Cortex of kidney (tissue), 1 donor: Measurements from ENCODE around the gene C1QBP.
"Not testable (repeated sequence)": the region's sequence is repeated elsewhere in the genome, so short reads cannot be mapped to it uniquely, and the experiment has no call there.

Experiments
- DNase-seq: peaks from one replicate; lab custom pipeline; 2025; lab: John Stamatoyannopoulos, UW

The C1QBP gene

GRCh38 chr17:5431949-5432556 lies 6.9 kb downstream of the C1QBP start:
- DNase-seq, result no peak

GRCh38 chr17:5431234-5431633 lies 7.7 kb downstream of the C1QBP start:
- not testable (repeated sequence) for DNase-seq

- DNase-seq, result no peak
Observed at GRCh38 chr17:5430413-5430999, 8.4 kb downstream of the C1QBP start.

- no peak for DNase-seq
Observed at GRCh38 chr17:5429191-5429887, 9.6 kb downstream of the C1QBP start.

- DNase-seq, result no peak
Observed at GRCh38 chr17:5425826-5426225, 13.1 kb downstream of the C1QBP start.

GRCh38 chr17:5424909-5425308 lies 14.0 kb downstream of the C1QBP start:
- no peak for DNase-seq

GRCh38 chr17:5422505-5422904 lies 16.4 kb downstream of the C1QBP start:
- DNase-seq, result no peak

- DNase-seq, result no peak
Observed at GRCh38 chr17:5419959-5420653, 18.8 kb downstream of the C1QBP start, which contains the start of gene RPAIN. TSS of gene RPAIN (plus strand) at chr17:5420182. CDS start at chr17:5420211, 29 bp downstream.

- peak; percentile 97 for DNase-seq
Observed at GRCh38 chr17:5419356-5419958, 19.5 kb downstream of the C1QBP start, which contains the start of gene NUP88. TSS of gene NUP88 (minus strand) at chr17:5419662. CDS start at chr17:5419650, 12 bp downstream.

GRCh38 chr17:5418858-5419355 lies 20.0 kb downstream of the C1QBP start:
- DNase-seq, result no peak

GRCh38 chr17:5416901-5417300 lies 22.1 kb downstream of the C1QBP start:
- DNase-seq, result no peak

GRCh38 chr17:5413682-5414081 lies 25.3 kb downstream of the C1QBP start:
- no peak for DNase-seq

GRCh38 chr17:5410594-5411272 lies 28.2 kb downstream of the C1QBP start:
- no peak for DNase-seq

GRCh38 chr17:5408186-5408585 lies 30.8 kb downstream of the C1QBP start:
- no peak for DNase-seq

GRCh38 chr17:5405400-5405799 lies 33.6 kb downstream of the C1QBP start:
- DNase-seq, result no peak

- DNase-seq, result no peak
Observed at GRCh38 chr17:5399767-5400166, 39.2 kb downstream of the C1QBP start.

GRCh38 chr17:5396612-5397011 lies 42.3 kb downstream of the C1QBP start:
- no peak for DNase-seq

- DNase-seq, result no peak
Observed at GRCh38 chr17:5391678-5392077, 47.3 kb downstream of the C1QBP start.
